ENCODE data around the gene SLC22A12.
A peak's percentile ranks its signal among the peaks of the same experiment; 100 is the strongest.

SLC22A12 gene

DNA sequence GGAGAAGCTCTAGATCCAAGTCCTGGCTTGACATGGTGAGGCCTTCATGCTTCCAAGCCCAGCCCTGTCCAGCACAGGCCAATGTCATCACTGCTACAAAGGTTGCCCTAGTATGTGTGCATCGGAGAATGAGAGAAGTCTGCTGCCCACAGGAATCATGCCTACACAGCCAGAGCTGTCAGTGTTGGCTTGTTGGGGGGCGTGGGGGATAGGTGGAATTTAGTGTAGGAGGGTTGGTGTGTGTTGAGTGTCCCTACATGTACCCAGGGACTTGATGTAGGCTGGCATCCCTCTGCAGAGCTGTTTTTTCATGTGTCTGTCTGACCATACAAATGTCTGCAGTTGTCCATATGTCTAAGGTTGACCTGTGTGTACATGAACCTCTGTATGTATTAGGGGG is 37.6 kb downstream of the SLC22A12 start:
- no peak overlapping the region for H3K9ac ChIP-seq (ENCODE audit: low read depth, low read length, poor library complexity)
- no peak for DNase-seq (ENCODE audit: low spot score)
- no peak overlapping the region for H3K27ac ChIP-seq (replicated peaks; ENCODE audit: low read length)
- peaks cover 0 to 11% of the 10 kb centered on the region in 2 donors for H3K4me1 ChIP-seq (ENCODE audit: control insufficient read depth in 2 of 2, insufficient read depth in 1 of 2, low read depth in 1 of 2, low read length in 2 of 2)
- peaks cover 0 to 4% (median 0%) of the 10 kb centered on the region in 3 experiments for H3K27me3 ChIP-seq (ENCODE audit: control insufficient read depth in 3 of 3, insufficient read depth in 3 of 3, low read depth in 1 of 3, low read length in 3 of 3)
- H3K14ac ChIP-seq (ENCODE audit: low read length), result no peak overlapping the region
- H3K4me2 ChIP-seq (ENCODE audit: insufficient read depth, low read length, poor library complexity, severe bottlenecking), result no peak overlapping the region
- no peaks in the 10 kb centered on the region for H3K79me1 ChIP-seq (ENCODE audit: low read depth, low read length)
- no peak overlapping the region for H2BK15ac ChIP-seq (ENCODE audit: low read length)
- H4K8ac ChIP-seq (ENCODE audit: low read depth, low read length), result no peak overlapping the region
- no peak overlapping the region for H2AK5ac ChIP-seq (ENCODE audit: low read depth, low read length)
- peaks cover 5 to 6% of the 10 kb centered on the region in 2 donors for H3K36me3 ChIP-seq (replicated peaks in 1 of 2; ENCODE audit: control insufficient read depth in 2 of 2, insufficient read depth in 2 of 2, low read length in 2 of 2)
- no peaks in the 10 kb centered on the region for H3K9me3 ChIP-seq (replicated peaks in 1 of 2; ENCODE audit: control insufficient read depth in 2 of 2, insufficient read depth in 1 of 2, low read depth in 1 of 2, low read length in 2 of 2)
- H3K4ac ChIP-seq (ENCODE audit: low read length), result no peak overlapping the region
- no peak overlapping the region for H3K4me3 ChIP-seq (ENCODE audit: low read length in 2 of 2)
- H2AFZ ChIP-seq (ENCODE audit: low read length), result no peak overlapping the region
- H4K91ac ChIP-seq (ENCODE audit: low read depth, low read length, poor library complexity), result no peak overlapping the region
- no CpG with 5 or more reads among the region's 2 CpGs for WGBS, 2 donors (ENCODE audit: extremely low coverage in 2 of 2, insufficient read length in 2 of 2, insufficient replicate concordance in 1 of 2)
- H3K18ac ChIP-seq (ENCODE audit: low read length), result no peak overlapping the region
- no peak overlapping the region for H2BK12ac ChIP-seq (ENCODE audit: low read length)
- H3K23ac ChIP-seq (ENCODE audit: low read depth, low read length, poor library complexity), result no peak overlapping the region
- H2BK5ac ChIP-seq (ENCODE audit: low read length), result no peak overlapping the region
- no peak overlapping the region for H2BK120ac ChIP-seq (ENCODE audit: low read depth, low read length)

DNA sequence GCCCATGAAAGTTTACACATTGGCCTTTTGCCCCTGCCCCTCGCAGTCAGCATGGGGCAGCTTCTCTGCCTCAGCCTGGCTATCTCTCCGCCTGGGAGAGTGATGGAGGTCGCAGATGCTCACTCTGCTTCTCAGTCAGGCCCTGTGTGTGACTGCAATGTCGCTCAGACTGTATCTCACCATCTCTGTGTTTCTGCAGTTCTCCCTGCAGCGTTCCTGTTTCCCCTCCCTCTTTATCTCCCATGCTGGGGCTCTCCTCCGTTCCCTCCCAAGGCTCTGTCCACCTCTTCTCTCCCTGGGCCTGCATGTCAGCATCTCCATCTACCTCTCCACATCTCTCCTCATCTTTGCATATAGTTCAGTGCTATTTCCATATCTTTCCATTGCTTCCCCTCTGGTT is 38.1 kb downstream of the SLC22A12 start:
- Histone ChIP-seq H2BK5ac (ENCODE audit: low read length) (no peak overlapping the region), H3K27me3 (ENCODE audit: control insufficient read depth in 3 of 3, insufficient read depth in 3 of 3, low read depth in 1 of 3, low read length in 3 of 3) (peaks cover 0 to 4% (median 0%) of the 10 kb centered on the region in 3 experiments), H2AFZ (ENCODE audit: low read length) (no peak overlapping the region), H3K27ac (replicated peaks; ENCODE audit: low read length) (no peak overlapping the region), H3K36me3 (replicated peaks in 1 of 2; ENCODE audit: control insufficient read depth in 2 of 2, insufficient read depth in 2 of 2, low read length in 2 of 2) (peaks cover 5 to 6% of the 10 kb centered on the region in 2 donors), H3K9ac (ENCODE audit: low read depth, low read length, poor library complexity) (no peak overlapping the region), H3K18ac (ENCODE audit: low read length) (no peak overlapping the region), H2BK15ac (ENCODE audit: low read length) (no peak overlapping the region), H3K23ac (ENCODE audit: low read depth, low read length, poor library complexity) (no peak overlapping the region), H3K9me3 (replicated peaks in 1 of 2; ENCODE audit: control insufficient read depth in 2 of 2, insufficient read depth in 1 of 2, low read depth in 1 of 2, low read length in 2 of 2) (no peaks in the 10 kb centered on the region), H3K4me1 (ENCODE audit: control insufficient read depth in 2 of 2, insufficient read depth in 1 of 2, low read depth in 1 of 2, low read length in 2 of 2) (peaks cover 0 to 11% of the 10 kb centered on the region in 2 donors), H2BK120ac (ENCODE audit: low read depth, low read length) (no peak overlapping the region), H4K8ac (ENCODE audit: low read depth, low read length) (no peak overlapping the region), H3K4me3 (ENCODE audit: low read length in 2 of 2) (no peak overlapping the region), H4K91ac (ENCODE audit: low read depth, low read length, poor library complexity) (no peak overlapping the region), H3K79me1 (ENCODE audit: low read depth, low read length) (no peaks in the 10 kb centered on the region), H2AK5ac (ENCODE audit: low read depth, low read length) (no peak overlapping the region), H3K4me2 (ENCODE audit: insufficient read depth, low read length, poor library complexity, severe bottlenecking) (no peak overlapping the region), H3K14ac (ENCODE audit: low read length) (no peak overlapping the region), H2BK12ac (ENCODE audit: low read length) (no peak overlapping the region), H3K4ac (ENCODE audit: low read length) (no peak overlapping the region)
- DNase-seq (ENCODE audit: low spot score), result no peak
- no CpG with 5 or more reads among the region's 6 CpGs for WGBS, 2 donors (ENCODE audit: extremely low coverage in 2 of 2, insufficient read length in 2 of 2, insufficient replicate concordance in 1 of 2)

DNA sequence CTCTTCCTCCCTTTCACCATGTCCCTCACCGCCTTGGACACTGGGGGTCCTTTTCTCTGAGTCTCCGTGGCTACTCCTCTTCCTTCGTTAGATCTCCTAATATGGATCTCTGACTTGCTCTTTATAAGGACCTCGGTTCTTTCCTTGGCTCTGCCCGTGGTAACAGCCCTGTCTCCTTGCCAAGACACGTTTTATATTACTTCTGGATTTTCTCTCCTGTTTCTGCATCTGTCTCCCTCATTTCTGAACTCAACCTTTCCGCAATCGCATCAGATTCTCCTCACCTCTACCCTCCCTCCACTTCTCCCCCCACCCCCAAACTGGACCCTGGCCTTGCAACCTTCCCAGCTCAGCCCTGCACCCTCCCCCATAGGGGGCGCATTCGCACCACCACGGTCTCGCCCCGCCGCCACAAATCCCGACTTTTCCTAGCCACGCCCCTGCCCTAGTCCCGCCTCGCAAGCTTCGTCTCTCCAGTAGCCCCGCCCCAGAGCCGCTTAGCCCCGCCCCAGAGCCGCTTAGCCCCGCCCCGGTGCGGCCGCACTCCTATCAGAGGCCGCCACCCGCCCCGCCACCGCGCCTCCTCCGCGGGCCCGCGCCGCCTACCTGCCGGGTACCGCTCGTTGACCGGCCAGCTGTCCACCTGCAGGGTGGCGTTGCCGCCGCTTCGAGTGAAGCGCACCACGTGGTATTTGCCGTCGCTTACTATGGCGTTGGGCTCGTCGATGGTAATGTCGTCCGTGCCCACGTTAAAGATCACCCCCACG is 39.0 kb downstream of the SLC22A12 start:
- Histone ChIP-seq H3K4me2 (ENCODE audit: insufficient read depth, low read length, poor library complexity, severe bottlenecking) (no peak overlapping the region), H2AK5ac (ENCODE audit: low read depth, low read length) (no peak overlapping the region), H3K27me3 (ENCODE audit: control insufficient read depth in 3 of 3, insufficient read depth in 3 of 3, low read depth in 1 of 3, low read length in 3 of 3) (peaks cover 0 to 4% (median 0%) of the 10 kb centered on the region in 3 experiments), H3K4me1 (ENCODE audit: control insufficient read depth in 2 of 2, insufficient read depth in 1 of 2, low read depth in 1 of 2, low read length in 2 of 2) (peaks cover 0 to 11% of the 10 kb centered on the region in 2 donors), H2BK15ac (ENCODE audit: low read length) (no peak overlapping the region), H2AFZ (ENCODE audit: low read length) (no peak overlapping the region), H2BK12ac (ENCODE audit: low read length) (no peak overlapping the region), H3K27ac (replicated peaks; ENCODE audit: low read length) (no peak overlapping the region), H3K18ac (ENCODE audit: low read length) (peak overlapping the region; percentile 25), H3K9ac (ENCODE audit: low read depth, low read length, poor library complexity) (no peak overlapping the region), H3K9me3 (replicated peaks in 1 of 2; ENCODE audit: control insufficient read depth in 2 of 2, insufficient read depth in 1 of 2, low read depth in 1 of 2, low read length in 2 of 2) (no peaks in the 10 kb centered on the region), H3K4ac (ENCODE audit: low read length) (no peak overlapping the region), H3K14ac (ENCODE audit: low read length) (no peak overlapping the region), H2BK120ac (ENCODE audit: low read depth, low read length) (no peak overlapping the region), H3K79me1 (ENCODE audit: low read depth, low read length) (no peaks in the 10 kb centered on the region), H3K4me3 (ENCODE audit: low read length in 2 of 2) (peak overlapping the region in 1 of 2 donors; percentile 5), H4K91ac (ENCODE audit: low read depth, low read length, poor library complexity) (no peak overlapping the region), H4K8ac (ENCODE audit: low read depth, low read length) (no peak overlapping the region), H2BK5ac (ENCODE audit: low read length) (no peak overlapping the region), H3K23ac (ENCODE audit: low read depth, low read length, poor library complexity) (peak overlapping the region; percentile 70), H3K36me3 (replicated peaks in 1 of 2; ENCODE audit: control insufficient read depth in 2 of 2, insufficient read depth in 2 of 2, low read length in 2 of 2) (peaks cover 5 to 8% of the 10 kb centered on the region in 2 donors)
- no peak for DNase-seq (ENCODE audit: low spot score)
- WGBS, 2 donors (ENCODE audit: extremely low coverage in 2 of 2, insufficient read length in 2 of 2, insufficient replicate concordance in 1 of 2), result no CpG with 5 or more reads among the region's 56 CpGs

DNA sequence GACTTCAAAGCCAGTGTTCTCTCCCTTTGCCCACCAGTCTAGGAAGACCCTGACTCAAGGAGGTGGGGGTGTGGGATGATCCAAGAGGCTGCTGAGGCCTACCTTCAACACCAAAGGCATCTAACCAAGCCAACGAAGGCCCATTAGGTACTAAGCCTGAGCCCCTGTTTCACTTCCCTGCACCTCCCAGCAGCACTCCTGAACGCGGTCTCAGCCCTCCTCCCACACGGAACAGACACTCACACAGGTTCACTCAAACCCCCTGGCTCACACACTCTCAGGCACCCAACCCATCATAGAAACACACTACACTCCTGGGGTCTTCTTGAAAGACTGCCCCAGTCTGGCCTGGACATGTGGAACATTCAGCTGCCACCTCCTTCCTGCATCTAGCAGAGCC is 40.7 kb downstream of the SLC22A12 start:
- Histone ChIP-seq H2BK5ac (ENCODE audit: low read length) (no peak overlapping the region), H4K91ac (ENCODE audit: low read depth, low read length, poor library complexity) (no peak overlapping the region), H3K18ac (ENCODE audit: low read length) (no peak overlapping the region), H2AFZ (ENCODE audit: low read length) (no peak overlapping the region), H3K4me1 (ENCODE audit: control insufficient read depth in 2 of 2, insufficient read depth in 1 of 2, low read depth in 1 of 2, low read length in 2 of 2) (peaks cover 0 to 6% of the 10 kb centered on the region in 2 donors), H2BK12ac (ENCODE audit: low read length) (no peak overlapping the region), H3K14ac (ENCODE audit: low read length) (no peak overlapping the region), H3K9me3 (replicated peaks in 1 of 2; ENCODE audit: control insufficient read depth in 2 of 2, insufficient read depth in 1 of 2, low read depth in 1 of 2, low read length in 2 of 2) (no peaks in the 10 kb centered on the region), H3K4me3 (ENCODE audit: low read length in 2 of 2) (no peak overlapping the region), H3K4ac (ENCODE audit: low read length) (no peak overlapping the region), H2BK120ac (ENCODE audit: low read depth, low read length) (no peak overlapping the region), H2BK15ac (ENCODE audit: low read length) (no peak overlapping the region), H3K27me3 (ENCODE audit: control insufficient read depth in 3 of 3, insufficient read depth in 3 of 3, low read depth in 1 of 3, low read length in 3 of 3) (peaks cover 0 to 4% (median 0%) of the 10 kb centered on the region in 3 experiments), H3K27ac (replicated peaks; ENCODE audit: low read length) (no peak overlapping the region), H3K23ac (ENCODE audit: low read depth, low read length, poor library complexity) (no peak overlapping the region), H3K9ac (ENCODE audit: low read depth, low read length, poor library complexity) (no peak overlapping the region), H3K36me3 (replicated peaks in 1 of 2; ENCODE audit: control insufficient read depth in 2 of 2, insufficient read depth in 2 of 2, low read length in 2 of 2) (peaks cover 0 to 8% of the 10 kb centered on the region in 2 donors), H3K79me1 (ENCODE audit: low read depth, low read length) (peaks cover 1% of the 10 kb centered on the region), H3K4me2 (ENCODE audit: insufficient read depth, low read length, poor library complexity, severe bottlenecking) (no peak overlapping the region), H2AK5ac (ENCODE audit: low read depth, low read length) (no peak overlapping the region), H4K8ac (ENCODE audit: low read depth, low read length) (no peak overlapping the region)
- WGBS, 2 donors (ENCODE audit: extremely low coverage in 2 of 2, insufficient read length in 2 of 2, insufficient replicate concordance in 1 of 2), result no CpG with 5 or more reads among the region's 4 CpGs
- DNase-seq (ENCODE audit: low spot score), result no peak
